HepG2 (cell line): ENCODE results near the gene ARHGAP15. TPM values are rescaled to one million over a fixed set of nuclear protein-coding genes. Genes with fewer than 3 reads are reported as not detected.

Experiments
- ATAC-seq: fragments of 200-7000 bp; cut with Tn5 transposase; 3 replicates; pipeline ENCODE4 v1.9.1; 2020; ENCODE audit warnings: mild to moderate bottlenecking, moderate library complexity
- BruUV-seq: library from RNA; stranded (reverse); fragments of 400-500 nt; replicated peaks from 2 replicates; lab custom pipeline; 2021; lab: Mats Ljungman, UMichigan
- CTCF ChIA-PET: fragments of 300-600 bp; formaldehyde crosslinking; extraction: SDS; loops from one replicate; lab custom pipeline; 2021; ENCODE audit warnings: low total read pairs, inconsistent platforms, low intra/inter-chr PET ratio; lab: Yijun Ruan, JAX
- POLR2A ChIA-PET: fragments of 350-600 bp; sonication (Branson Sonifier 250); formaldehyde crosslinking; loops from one replicate; lab custom pipeline; 2020; ENCODE audit warnings: antibody characterized with exemption, inconsistent platforms; lab: Yijun Ruan, JAX
- DNase-seq: peaks from one replicate; pipeline ENCODE4 v3.0.0-alpha.2; 2015; ENCODE audit warnings: low spot score
- FAIRE-seq: peaks from 3 replicates; lab custom pipeline; 2011; peaks lifted over from hg19 to GRCh38; lab: Jason Lieb, UNC
- H2AFZ ChIP-seq: one replicate; pipeline ENCODE4 v1.6.1; 2011; ENCODE audit warnings: low read length, inconsistent platforms
- H3K27ac ChIP-seq: fragments of 300-600 bp; 3 replicates; pipeline ENCODE4 v1.8.0; 2011; ENCODE audit warnings: mixed run types, mild to moderate bottlenecking, mixed read lengths, low read length, inconsistent platforms; ENCODE audit not compliant: insufficient read depth; ENCODE audit errors: extremely low read length
- H3K27me3 ChIP-seq, 2 experiments: fragments of 200-600 bp in 1 of 2; 2 replicates in 1 of 2; 3 replicates in 1 of 2; pipeline versions ENCODE4 v1.6.0 to v1.8.0; 2011; ENCODE audit warnings: low read length in 2 of 2, mild to moderate bottlenecking in 2 of 2, moderate library complexity in 2 of 2, inconsistent platforms in 1 of 2; ENCODE audit not compliant: insufficient read depth in 2 of 2, control insufficient read depth in 1 of 2
- H3K36me3 ChIP-seq, 2 experiments: fragments of 200-600 bp in 1 of 2; replicated peaks in 1 of 2; 2 replicates in 1 of 2; 3 replicates in 1 of 2; pipeline versions ENCODE4 v1.5.1 to v1.8.0; 2011; ENCODE audit warnings: low read length in 2 of 2, inconsistent platforms in 1 of 2; ENCODE audit not compliant: insufficient read depth in 2 of 2, control insufficient read depth in 1 of 2
- H3K4me1 ChIP-seq: 2 replicates; pipeline ENCODE4 v1.5.1; 2012; ENCODE audit warnings: low read length, inconsistent platforms; ENCODE audit not compliant: insufficient read depth
- H3K4me2 ChIP-seq: 2 replicates; pipeline ENCODE4 v1.6.0; 2011; ENCODE audit warnings: low read depth, low read length, inconsistent platforms
- H3K4me3 ChIP-seq, 3 experiments: fragments of 200-600 bp in 1 of 3; sonication (generic), shearing (Covaris generic) in 1 of 3; replicated peaks in 1 of 3; 2 replicates each; pipeline ENCODE4 v1.5.1; 2011 to 2016; ENCODE audit warnings: low read length in 3 of 3, inconsistent platforms in 2 of 3, low read depth in 2 of 3, mild to moderate bottlenecking in 2 of 3, control low read depth in 1 of 3, mixed read lengths in 1 of 3; ENCODE audit not compliant: insufficient read depth in 1 of 3
- H3K79me2 ChIP-seq: one replicate; pipeline ENCODE4 v1.6.1; 2011; ENCODE audit warnings: low read length, inconsistent platforms; ENCODE audit not compliant: insufficient read depth
- H3K9ac ChIP-seq: 2 replicates; pipeline ENCODE4 v1.6.0; 2011; ENCODE audit warnings: mild to moderate bottlenecking, low read depth, low read length, inconsistent platforms; ENCODE audit not compliant: insufficient read depth
- H3K9me3 ChIP-seq: 2 replicates; pipeline ENCODE4 v1.5.1; 2012; ENCODE audit warnings: mild to moderate bottlenecking, low read length
- H4K20me1 ChIP-seq: 2 replicates; pipeline ENCODE4 v1.6.0; 2011; ENCODE audit warnings: inconsistent platforms, mild to moderate bottlenecking, low read length, moderate library complexity; ENCODE audit not compliant: insufficient read depth
- CENPT ChIP-seq: sonication (generic); formaldehyde crosslinking; IDR thresholded peaks from 2 replicates; pipeline ENCODE4 v1.8.0; 2022; ENCODE audit warnings: low read depth, mild to moderate bottlenecking, moderate library complexity, missing genetic modification reagents
- CHCHD3 ChIP-seq: sonication (generic); formaldehyde crosslinking; IDR thresholded peaks from 2 replicates; pipeline ENCODE4 v1.8.0; 2022; ENCODE audit warnings: mild to moderate bottlenecking, missing genetic modification reagents, moderate library complexity
- DBP ChIP-seq: sonication (generic); formaldehyde crosslinking; IDR thresholded peaks from 2 replicates; pipeline ENCODE4 v1.4.0; 2020; ENCODE audit warnings: missing genetic modification reagents; ENCODE audit errors: not compliant biosample characterization
- DR1 ChIP-seq: sonication (generic); formaldehyde crosslinking; IDR thresholded peaks from 2 replicates; pipeline ENCODE4 v1.8.0; 2021; ENCODE audit warnings: mild to moderate bottlenecking, missing genetic modification reagents, inconsistent platforms
- ERF ChIP-seq: IDR thresholded peaks from 2 replicates; pipeline ENCODE4 v1.6.1; 2018; ENCODE audit warnings: missing biosample characterization, missing genetic modification reagents
- KAT2B ChIP-seq: fragments of 150-350 bp; IDR thresholded peaks from 2 replicates; pipeline ENCODE4 v1.6.1; 2014; ENCODE audit warnings: low read depth, low read length, borderline replicate concordance
- NBN ChIP-seq: fragments of 450-650 bp; conservative IDR thresholded peaks from 2 replicates; pipeline ENCODE4 v1.6.1; 2017
- NONO ChIP-seq, 2 experiments: fragments of 450-650 bp in 1 of 2; sonication (generic) in 1 of 2; formaldehyde crosslinking in 1 of 2; IDR thresholded peaks in 1 of 2; conservative IDR thresholded peaks in 1 of 2; 2 replicates each; pipeline versions ENCODE4 v1.6.1 to v1.8.0; 2017 to 2022; ENCODE audit warnings: mild to moderate bottlenecking in 1 of 2, missing genetic modification reagents in 1 of 2, moderate library complexity in 1 of 2
- POGZ ChIP-seq: sonication (generic); formaldehyde crosslinking; IDR thresholded peaks from 2 replicates; pipeline ENCODE4 v1.4.0; 2020; ENCODE audit warnings: mild to moderate bottlenecking, missing genetic modification reagents
- SMAD1 ChIP-seq: sonication (generic); formaldehyde crosslinking; IDR thresholded peaks from 2 replicates; pipeline ENCODE4 v1.4.0; 2020; ENCODE audit warnings: missing genetic modification reagents, low read depth, mild to moderate bottlenecking, borderline replicate concordance
- SOX6 ChIP-seq, 2 experiments: fragments of 450-650 bp in 1 of 2; sonication (generic) in 1 of 2; formaldehyde crosslinking in 1 of 2; IDR thresholded peaks; 2 replicates each; pipeline versions ENCODE4 v1.4.0 to v1.6.1; 2017 to 2020; ENCODE audit warnings: antibody characterized with exemption in 1 of 2, mild to moderate bottlenecking in 1 of 2, missing genetic modification reagents in 1 of 2
- ZBTB44 ChIP-seq: sonication (generic); formaldehyde crosslinking; IDR thresholded peaks from 2 replicates; pipeline ENCODE4 v1.4.0; 2020; ENCODE audit warnings: missing genetic modification reagents
- ZFP36 ChIP-seq: fragments of 150-350 bp; IDR thresholded peaks from 2 replicates; pipeline ENCODE4 v1.6.1; 2018; ENCODE audit warnings: borderline replicate concordance, low read length, low read depth; ENCODE audit not compliant: partially characterized antibody
- ZFP41 ChIP-seq: sonication (generic); formaldehyde crosslinking; IDR thresholded peaks from 2 replicates; pipeline ENCODE4 v1.4.0; 2020; ENCODE audit warnings: mild to moderate bottlenecking, missing genetic modification reagents, borderline replicate concordance
- ZNF274 ChIP-seq: sonication (generic); formaldehyde crosslinking; IDR thresholded peaks from 2 replicates; pipeline ENCODE4 v1.5.1; 2020; ENCODE audit warnings: mild to moderate bottlenecking, missing genetic modification reagents
- ZNF326 ChIP-seq: sonication (generic); formaldehyde crosslinking; IDR thresholded peaks from 2 replicates; pipeline ENCODE4 v1.4.0; 2020; ENCODE audit warnings: missing genetic modification reagents, borderline replicate concordance
- ZNF350 ChIP-seq: sonication (generic); formaldehyde crosslinking; IDR thresholded peaks from 2 replicates; pipeline ENCODE4 v1.4.0; 2020; ENCODE audit warnings: mild to moderate bottlenecking, low read depth, missing genetic modification reagents, borderline replicate concordance
- ZSCAN21 ChIP-seq: sonication (generic); formaldehyde crosslinking; IDR thresholded peaks from 2 replicates; pipeline ENCODE4 v1.8.0; 2022; ENCODE audit warnings: mild to moderate bottlenecking, missing genetic modification reagents, moderate library complexity, borderline replicate concordance
- WGBS: methylation state at CpG from one replicate; pipeline ENCODE4 v1.1.6; 2017; ENCODE audit warnings: low lambda C conversion rate; 5-methylcytosine and 5-hydroxymethylcytosine counted together
- in situ Hi-C: cut with HindIII; loops from 2 replicates; pipeline ENCODE4 v1.10.0; 2017; ENCODE audit warnings: low pct_unique_long_range_greater_than_20kb; ENCODE audit not compliant: extremely low pct_ligation_motif_present
- intact Hi-C: fragments of 100-400 bp; cut with micrococcal nuclease; formaldehyde crosslinking; loops from one replicate; pipeline ENCODE4 v1.10.0; 2022; ENCODE audit not compliant: unreplicated experiment
- polyA plus RNA-seq, 8 experiments: library from polyadenylated mRNA; depleted of rRNA in 3 of 8; stranded (reverse) in 7 of 8; unstranded in 1 of 8; fragments of >200 nt; fragmentation: Illumina TruSeq in 4 of 8; extraction: Trizol in 4 of 8; gene quantifications; 2 replicates each; pipeline versions ENCODE4 v1.2.1 to v1.2.3, GENCODE V29; 2011 to 2016; ENCODE audit warnings: low read depth in 4 of 8, missing spikeins in 1 of 8, mixed read lengths in 1 of 8; ENCODE audit not compliant: insufficient read depth in 1 of 8
- total RNA-seq, 5 experiments: library from RNA; depleted of rRNA; stranded (reverse); fragments of >200 nt; fragmentation: Illumina TruSeq; extraction: Trizol; gene quantifications; 2 replicates each; pipeline ENCODE4 v1.2.3, GENCODE V29; 2016; ENCODE audit warnings: low read depth in 1 of 5
- TF ChIP-seq, protein P1 (sequence below): sonication (generic); formaldehyde crosslinking; IDR thresholded peaks from 2 replicates; pipeline ENCODE4 v1.9.0; 2021; ENCODE audit warnings: missing genetic modification reagents, borderline replicate concordance

The ARHGAP15 gene
- total and polyA plus RNA-seq, 2 of the 13 experiments (the other 11 are each of a cell fraction or from before 2014, with no cell fraction given): 0.04 TPM; not detected in 1

GRCh38 chr2:143165291-143165690 is 36.1 kb downstream of the ARHGAP15 start:
- Histone ChIP-seq H3K27me3 (no peaks in the 10 kb centered on the region; a peak in 2 of 5 replicates), H2AFZ (no peak overlapping the region), H3K27ac (no peak overlapping the region), H3K9ac (no peak overlapping the region), H3K4me3 (no peak overlapping the region), H3K4me1 (no peaks in the 10 kb centered on the region), H4K20me1 (no peaks in the 10 kb centered on the region), H3K4me2 (no peak overlapping the region), H3K36me3 (no peaks in the 10 kb centered on the region), H3K9me3 (no peaks in the 10 kb centered on the region), H3K79me2 (no peaks in the 10 kb centered on the region)
- no peak for FAIRE-seq
- no TSS peak for BruUV-seq
- in situ Hi-C loops (no loop called here), intact Hi-C loops (no loop called here)
- CTCF ChIA-PET: no interaction called here
- no peak for DNase-seq
- POLR2A ChIA-PET: no interaction called here
- WGBS: 3% methylated on average over 1 of the region's 1 CpG
- ATAC-seq: no peak
- TF ChIP-seq NONO (IDR thresholded peaks at IDR 0.05): no peak
- TF ChIP-seq NONO (CRISPR knock-in tag; conservative IDR thresholded peaks at IDR 0.05): no peak
- TF ChIP-seq, protein P1, sequence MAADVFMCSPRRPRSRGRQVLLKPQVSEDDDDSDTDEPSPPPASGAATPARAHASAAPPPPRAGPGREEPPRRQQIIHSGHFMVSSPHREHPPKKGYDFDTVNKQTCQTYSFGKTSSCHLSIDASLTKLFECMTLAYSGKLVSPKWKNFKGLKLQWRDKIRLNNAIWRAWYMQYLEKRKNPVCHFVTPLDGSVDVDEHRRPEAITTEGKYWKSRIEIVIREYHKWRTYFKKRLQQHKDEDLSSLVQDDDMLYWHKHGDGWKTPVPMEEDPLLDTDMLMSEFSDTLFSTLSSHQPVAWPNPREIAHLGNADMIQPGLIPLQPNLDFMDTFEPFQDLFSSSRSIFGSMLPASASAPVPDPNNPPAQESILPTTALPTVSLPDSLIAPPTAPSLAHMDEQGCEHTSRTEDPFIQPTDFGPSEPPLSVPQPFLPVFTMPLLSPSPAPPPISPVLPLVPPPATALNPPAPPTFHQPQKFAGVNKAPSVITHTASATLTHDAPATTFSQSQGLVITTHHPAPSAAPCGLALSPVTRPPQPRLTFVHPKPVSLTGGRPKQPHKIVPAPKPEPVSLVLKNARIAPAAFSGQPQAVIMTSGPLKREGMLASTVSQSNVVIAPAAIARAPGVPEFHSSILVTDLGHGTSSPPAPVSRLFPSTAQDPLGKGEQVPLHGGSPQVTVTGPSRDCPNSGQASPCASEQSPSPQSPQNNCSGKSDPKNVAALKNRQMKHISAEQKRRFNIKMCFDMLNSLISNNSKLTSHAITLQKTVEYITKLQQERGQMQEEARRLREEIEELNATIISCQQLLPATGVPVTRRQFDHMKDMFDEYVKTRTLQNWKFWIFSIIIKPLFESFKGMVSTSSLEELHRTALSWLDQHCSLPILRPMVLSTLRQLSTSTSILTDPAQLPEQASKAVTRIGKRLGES (CRISPR knock-in tag): no peak
- no peak for TF ChIP-seq CENPT (CRISPR knock-in tag)
- TF ChIP-seq KAT2B: no peak
- no peak for TF ChIP-seq DR1 (CRISPR knock-in tag)
- TF ChIP-seq ZNF350 (CRISPR knock-in tag): no peak
- no peak for TF ChIP-seq SOX6 (IDR thresholded peaks at IDR 0.05)
- TF ChIP-seq SOX6 (CRISPR knock-in tag; IDR thresholded peaks at IDR 0.05): no peak
- TF ChIP-seq CHCHD3: no peak
- TF ChIP-seq ZNF326 (CRISPR knock-in tag): no peak
- no peak for TF ChIP-seq ZBTB44 (CRISPR knock-in tag)
- no peak for TF ChIP-seq ERF (CRISPR knock-in tag)
- TF ChIP-seq POGZ (CRISPR knock-in tag): no peak
- TF ChIP-seq ZFP41: no peak
- no peak for TF ChIP-seq SMAD1
- TF ChIP-seq DBP (CRISPR knock-in tag): no peak
- TF ChIP-seq NBN: no peak
- TF ChIP-seq ZSCAN21 (CRISPR knock-in tag): no peak
- no peak for TF ChIP-seq ZNF274 (CRISPR knock-in tag)
- no peak for TF ChIP-seq ZFP36
